Measurements from ENCODE around the gene PPM1F. TPM values are rescaled to one million over a fixed set of nuclear protein-coding genes. Genes with fewer than 3 reads are reported as not detected.
A peak's percentile ranks its signal among the peaks of the same experiment; 100 is the strongest.

Gene PPM1F
- total and polyA plus RNA-seq, 10 donors = 13.6 to 103 (median 76.4) TPM

DNA sequence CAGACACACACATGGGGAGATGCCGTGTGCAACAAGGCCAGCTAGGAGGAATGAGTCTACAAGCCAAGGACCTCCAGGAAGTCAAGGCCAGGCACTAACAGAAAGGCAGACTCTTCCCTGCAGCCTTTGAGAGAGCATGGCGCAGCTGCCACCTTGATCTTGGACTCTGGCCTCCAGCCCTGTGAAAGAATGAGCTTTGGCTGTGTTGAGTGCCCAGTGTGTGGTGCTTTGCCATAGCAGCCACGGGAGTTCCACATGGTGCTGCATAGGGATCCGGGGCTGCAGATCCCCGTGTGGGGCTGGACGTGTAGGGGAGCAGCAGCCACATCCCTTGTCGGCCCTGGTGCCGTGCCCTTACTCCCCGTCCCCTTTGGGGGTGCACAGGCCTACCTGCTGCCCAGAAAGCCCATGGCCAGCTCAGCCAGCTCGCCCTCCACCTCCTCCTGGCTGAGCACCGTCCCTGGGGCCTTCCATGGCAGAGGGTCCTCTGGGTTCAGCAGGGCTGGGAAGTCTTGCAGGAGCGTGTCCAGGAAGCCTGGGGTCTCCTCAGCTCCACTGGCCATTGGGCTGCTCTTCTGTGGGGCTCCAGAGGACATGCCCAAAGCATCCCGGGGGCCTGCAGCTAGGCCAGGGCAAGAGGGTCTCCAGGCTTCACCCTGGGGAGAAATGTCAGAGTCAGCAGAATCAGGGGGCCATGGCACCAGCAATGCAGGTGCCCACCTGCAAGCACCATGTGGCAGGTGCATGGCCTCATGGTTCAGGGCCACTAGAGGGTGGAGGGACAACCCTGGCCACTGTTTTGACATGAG, 7.0 kb downstream of the PPM1F start:
- no peak for TF ChIP-seq POLR2A (IDR thresholded peaks at IDR 0.05)
- TF ChIP-seq, protein P1, sequence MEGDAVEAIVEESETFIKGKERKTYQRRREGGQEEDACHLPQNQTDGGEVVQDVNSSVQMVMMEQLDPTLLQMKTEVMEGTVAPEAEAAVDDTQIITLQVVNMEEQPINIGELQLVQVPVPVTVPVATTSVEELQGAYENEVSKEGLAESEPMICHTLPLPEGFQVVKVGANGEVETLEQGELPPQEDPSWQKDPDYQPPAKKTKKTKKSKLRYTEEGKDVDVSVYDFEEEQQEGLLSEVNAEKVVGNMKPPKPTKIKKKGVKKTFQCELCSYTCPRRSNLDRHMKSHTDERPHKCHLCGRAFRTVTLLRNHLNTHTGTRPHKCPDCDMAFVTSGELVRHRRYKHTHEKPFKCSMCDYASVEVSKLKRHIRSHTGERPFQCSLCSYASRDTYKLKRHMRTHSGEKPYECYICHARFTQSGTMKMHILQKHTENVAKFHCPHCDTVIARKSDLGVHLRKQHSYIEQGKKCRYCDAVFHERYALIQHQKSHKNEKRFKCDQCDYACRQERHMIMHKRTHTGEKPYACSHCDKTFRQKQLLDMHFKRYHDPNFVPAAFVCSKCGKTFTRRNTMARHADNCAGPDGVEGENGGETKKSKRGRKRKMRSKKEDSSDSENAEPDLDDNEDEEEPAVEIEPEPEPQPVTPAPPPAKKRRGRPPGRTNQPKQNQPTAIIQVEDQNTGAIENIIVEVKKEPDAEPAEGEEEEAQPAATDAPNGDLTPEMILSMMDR (IDR thresholded peaks at IDR 0.05 in 8 of 11, conservative IDR thresholded peaks at IDR 0.05 in 3 of 11) = no peak
- TF ChIP-seq POLR2AphosphoS5 (IDR thresholded peaks at IDR 0.05) = peak in 1 of 3 donors; percentile 45
- intact Hi-C loops (cut with DNase I; ENCODE audit: low total_unique reads) = no loop called here
- H3K4me1 ChIP-seq = peaks cover 19 to 100% (median 92%) of the 10 kb centered on the region in 6 donors
- no peak overlapping the region for H3K4me3 ChIP-seq
- 80 to 89% (median 85%) methylated on average over 9 to 13 of the region's 13 CpGs for WGBS, 5 donors
- DNase-seq = peak; percentile 66
- H3K36me3 ChIP-seq = peaks cover 0 to 50% (median 24%) of the 10 kb centered on the region in 6 donors
- H3K27me3 ChIP-seq (replicated peaks in 1 of 7) = no peaks in the 10 kb centered on the region
- H3K27ac ChIP-seq = peak overlapping the region in 6 of 8 donors; percentile 13 to 95 (median 93)
- no peaks in the 10 kb centered on the region for H3K9me3 ChIP-seq

DNA sequence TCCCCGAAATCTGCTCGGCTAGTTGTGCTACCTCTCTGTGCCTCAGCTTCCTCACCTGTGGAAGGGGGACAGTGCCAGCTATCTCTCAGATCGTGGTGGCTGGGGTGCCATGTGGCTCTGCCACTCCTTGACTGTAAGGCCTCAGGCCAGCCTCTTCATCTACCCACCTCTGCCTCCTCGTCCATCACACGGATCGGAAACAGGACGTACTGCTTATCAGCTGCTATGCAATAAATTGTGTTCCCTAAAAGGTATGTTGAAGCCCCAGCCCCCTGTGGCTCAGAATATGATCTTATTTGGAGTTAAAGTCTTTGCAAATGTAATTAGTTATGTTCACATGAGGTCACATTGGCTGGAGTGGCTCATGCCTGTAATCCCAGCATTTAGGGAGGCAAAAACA, 7.8 kb downstream of the PPM1F start:
- intact Hi-C loops (cut with DNase I; ENCODE audit: low total_unique reads) = no loop called here
- peaks cover 17 to 100% (median 92%) of the 10 kb centered on the region in 6 donors for H3K4me1 ChIP-seq
- TF ChIP-seq POLR2A (IDR thresholded peaks at IDR 0.05) = no peak
- no peak for DNase-seq
- WGBS, 5 donors = 55 to 82% (median 69%) methylated on average over 6 to 7 of the region's 7 CpGs
- peak overlapping the region in 7 of 8 donors; percentile 8 to 95 (median 92) for H3K27ac ChIP-seq
- no peaks in the 10 kb centered on the region for H3K27me3 ChIP-seq (replicated peaks in 1 of 7)
- H3K9me3 ChIP-seq = no peaks in the 10 kb centered on the region
- peaks cover 0 to 57% (median 24%) of the 10 kb centered on the region in 6 donors for H3K36me3 ChIP-seq
- H3K4me3 ChIP-seq = no peak overlapping the region

DNA sequence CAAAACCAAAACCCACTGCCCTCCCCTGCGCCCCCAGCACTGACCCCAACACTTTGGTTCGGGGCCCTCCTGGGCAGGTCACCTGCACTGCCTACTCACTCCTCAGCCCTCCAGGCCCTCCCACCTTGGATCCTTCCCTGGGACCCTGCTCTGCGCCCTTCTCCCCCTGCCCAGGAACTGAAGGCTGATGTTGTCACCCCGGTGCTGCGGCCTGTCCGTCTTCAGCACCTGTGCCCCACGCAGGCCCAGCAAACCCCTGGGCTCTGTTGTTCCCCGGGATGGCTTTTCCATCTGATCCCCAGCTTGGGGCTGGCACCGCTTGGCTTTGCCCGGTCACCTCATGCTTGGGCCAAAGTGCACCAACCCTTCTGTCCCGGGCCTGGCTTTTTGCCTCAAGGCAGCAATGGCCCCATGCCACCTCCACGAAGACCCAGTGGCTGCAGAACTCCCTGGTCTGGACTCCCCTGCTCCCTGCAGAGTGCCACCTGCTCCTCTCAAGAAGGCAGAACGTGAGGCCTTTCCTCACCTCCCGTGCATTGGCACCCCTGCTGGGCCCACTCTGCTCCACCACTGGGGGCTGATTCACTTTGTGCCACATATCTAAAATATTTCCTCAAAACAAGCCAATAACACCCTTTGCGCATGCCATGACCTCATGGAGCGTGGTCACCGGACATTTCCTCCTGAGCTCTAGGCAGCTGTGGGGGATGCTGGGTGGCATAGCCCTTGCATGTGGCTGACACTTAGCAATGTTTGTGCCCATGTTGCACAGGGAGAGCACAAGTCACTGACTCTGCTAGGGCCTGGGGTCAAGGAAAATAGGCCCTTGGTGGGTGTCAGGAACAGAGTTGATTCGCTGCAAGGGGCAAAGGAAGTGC, 8.8 kb downstream of the PPM1F start:
- Histone ChIP-seq H3K27ac (peak overlapping the region; percentile 53 to 95 (median 90)), H3K4me1 (peaks cover 27 to 100% (median 92%) of the 10 kb centered on the region in 6 donors), H3K4me3 (no peak overlapping the region), H3K27me3 (replicated peaks in 1 of 7) (no peaks in the 10 kb centered on the region), H3K36me3 (peaks cover 0 to 68% (median 24%) of the 10 kb centered on the region in 6 donors), H3K9me3 (no peaks in the 10 kb centered on the region)
- 74 to 86% (median 76%) methylated on average over 15 to 18 of the region's 18 CpGs for WGBS, 5 donors
- TF ChIP-seq, protein P1 (IDR thresholded peaks at IDR 0.05 in 8 of 11, conservative IDR thresholded peaks at IDR 0.05 in 3 of 11) = no peak
- TF ChIP-seq POLR2A (IDR thresholded peaks at IDR 0.05) (no peak), POLR2AphosphoS5 (IDR thresholded peaks at IDR 0.05) (peak in 1 of 3 donors; percentile 38)
- intact Hi-C loops (cut with DNase I; ENCODE audit: low total_unique reads) = no loop called here
- peak; percentile 65 for DNase-seq

- Histone ChIP-seq H3K4me3 (peak overlapping the region in 1 of 8 donors; percentile 21), H3K36me3 (peaks cover 0 to 69% (median 24%) of the 10 kb centered on the region in 6 donors), H3K9me3 (no peaks in the 10 kb centered on the region), H3K4me1 (peaks cover 33 to 100% (median 93%) of the 10 kb centered on the region in 6 donors), H3K27ac (peak overlapping the region; percentile 53 to 95 (median 90)), H3K27me3 (replicated peaks in 1 of 7) (no peaks in the 10 kb centered on the region)
- intact Hi-C loops (cut with DNase I; ENCODE audit: low total_unique reads) = no loop called here
- no peak for TF ChIP-seq POLR2A (IDR thresholded peaks at IDR 0.05)
- peak; percentile 88 to 93 (median 93) for TF ChIP-seq POLR2AphosphoS5 (IDR thresholded peaks at IDR 0.05)
- DNase-seq = peak; percentile 92
- 22 to 37% (median 33%) methylated on average over 19 of the region's 19 CpGs for WGBS, 5 donors
These were observed 10.0 kb downstream of the PPM1F start for GRCh38 chr22:21942407-21943343.
